Measurements from ENCODE around the gene OCRL.

OCRL gene

GRCh38 chrX:129525162-129525561 lies 14.9 kb upstream of the OCRL start:
- no peaks in the 10 kb centered on the region for H3K79me2 ChIP-seq (ENCODE audit: insufficient read depth, low read length)
- H3K9me2 ChIP-seq (replicated peaks; ENCODE audit: low read depth, low read length), result no peaks in the 10 kb centered on the region
- H3K36me3 ChIP-seq (ENCODE audit: insufficient read depth, low read length), result no peaks in the 10 kb centered on the region
- H3K27me3 ChIP-seq (ENCODE audit: insufficient read depth, low read length, poor library complexity, severe bottlenecking), result no peaks in the 10 kb centered on the region
- TF ChIP-seq EZH2phosphoT487 (IDR thresholded peaks at IDR 0.05; ENCODE audit: borderline replicate concordance), result no peak
- H3K4me3 ChIP-seq (ENCODE audit: low read length, poor library complexity, severe bottlenecking), result no peak overlapping the region
- H4K20me1 ChIP-seq (ENCODE audit: insufficient read depth, low read length, poor library complexity, severe bottlenecking), result no peaks in the 10 kb centered on the region
- peaks cover 8% of the 10 kb centered on the region for H3K4me1 ChIP-seq (ENCODE audit: insufficient read depth, low read length, poor library complexity, severe bottlenecking)
- H3K4me2 ChIP-seq (ENCODE audit: low read depth, low read length, poor library complexity, severe bottlenecking), result no peak overlapping the region
- no peak overlapping the region for H3K9ac ChIP-seq (ENCODE audit: low read depth, low read length, poor library complexity, severe bottlenecking)
- H3F3A ChIP-seq (ENCODE audit: low read depth), result no peaks in the 10 kb centered on the region
- no peaks in the 10 kb centered on the region for H3K9me3 ChIP-seq (ENCODE audit: insufficient read depth, low read depth, low read length)
- H2AFZ ChIP-seq (ENCODE audit: low read length), result no peak overlapping the region

DNA sequence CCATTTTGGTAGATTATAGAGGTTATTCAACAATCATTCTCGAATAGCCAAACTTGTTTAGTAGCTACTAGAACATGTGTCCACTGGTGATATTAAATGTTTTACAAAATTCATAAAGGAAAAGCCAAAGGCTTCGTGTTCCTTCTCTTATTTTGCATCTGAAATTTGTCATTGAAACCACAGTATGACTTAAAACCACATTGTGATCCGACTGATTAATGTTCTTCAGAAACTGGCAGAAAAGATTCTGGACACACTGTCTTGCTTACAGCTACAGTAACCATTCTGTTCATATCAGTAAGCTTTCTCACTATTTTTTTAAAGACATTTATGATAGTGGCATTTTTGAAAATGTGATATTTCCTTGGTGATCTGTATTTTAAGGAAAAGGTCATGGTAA lies 14.2 kb upstream of the OCRL start:
- no peaks in the 10 kb centered on the region for H3K36me3 ChIP-seq (ENCODE audit: insufficient read depth, low read length)
- TF ChIP-seq, protein P1, sequence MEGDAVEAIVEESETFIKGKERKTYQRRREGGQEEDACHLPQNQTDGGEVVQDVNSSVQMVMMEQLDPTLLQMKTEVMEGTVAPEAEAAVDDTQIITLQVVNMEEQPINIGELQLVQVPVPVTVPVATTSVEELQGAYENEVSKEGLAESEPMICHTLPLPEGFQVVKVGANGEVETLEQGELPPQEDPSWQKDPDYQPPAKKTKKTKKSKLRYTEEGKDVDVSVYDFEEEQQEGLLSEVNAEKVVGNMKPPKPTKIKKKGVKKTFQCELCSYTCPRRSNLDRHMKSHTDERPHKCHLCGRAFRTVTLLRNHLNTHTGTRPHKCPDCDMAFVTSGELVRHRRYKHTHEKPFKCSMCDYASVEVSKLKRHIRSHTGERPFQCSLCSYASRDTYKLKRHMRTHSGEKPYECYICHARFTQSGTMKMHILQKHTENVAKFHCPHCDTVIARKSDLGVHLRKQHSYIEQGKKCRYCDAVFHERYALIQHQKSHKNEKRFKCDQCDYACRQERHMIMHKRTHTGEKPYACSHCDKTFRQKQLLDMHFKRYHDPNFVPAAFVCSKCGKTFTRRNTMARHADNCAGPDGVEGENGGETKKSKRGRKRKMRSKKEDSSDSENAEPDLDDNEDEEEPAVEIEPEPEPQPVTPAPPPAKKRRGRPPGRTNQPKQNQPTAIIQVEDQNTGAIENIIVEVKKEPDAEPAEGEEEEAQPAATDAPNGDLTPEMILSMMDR (conservative IDR thresholded peaks at IDR 0.05; ENCODE audit: low read length), result no peak
- TF ChIP-seq EZH2phosphoT487 (IDR thresholded peaks at IDR 0.05; ENCODE audit: borderline replicate concordance), result no peak
- peaks cover 8% of the 10 kb centered on the region for H3K4me1 ChIP-seq (ENCODE audit: insufficient read depth, low read length, poor library complexity, severe bottlenecking)
- H2AFZ ChIP-seq (ENCODE audit: low read length), result no peak overlapping the region
- no peaks in the 10 kb centered on the region for H3K79me2 ChIP-seq (ENCODE audit: insufficient read depth, low read length)
- H3F3A ChIP-seq (ENCODE audit: low read depth), result no peaks in the 10 kb centered on the region
- H3K4me2 ChIP-seq (ENCODE audit: low read depth, low read length, poor library complexity, severe bottlenecking), result no peak overlapping the region
- no peak overlapping the region for H3K4me3 ChIP-seq (ENCODE audit: low read length, poor library complexity, severe bottlenecking)
- H4K20me1 ChIP-seq (ENCODE audit: insufficient read depth, low read length, poor library complexity, severe bottlenecking), result no peaks in the 10 kb centered on the region
- no peaks in the 10 kb centered on the region for H3K9me2 ChIP-seq (replicated peaks; ENCODE audit: low read depth, low read length)
- H3K9me3 ChIP-seq (ENCODE audit: insufficient read depth, low read depth, low read length), result no peaks in the 10 kb centered on the region
- no peak overlapping the region for H3K9ac ChIP-seq (ENCODE audit: low read depth, low read length, poor library complexity, severe bottlenecking)
- no peaks in the 10 kb centered on the region for H3K27me3 ChIP-seq (ENCODE audit: insufficient read depth, low read length, poor library complexity, severe bottlenecking)

DNA sequence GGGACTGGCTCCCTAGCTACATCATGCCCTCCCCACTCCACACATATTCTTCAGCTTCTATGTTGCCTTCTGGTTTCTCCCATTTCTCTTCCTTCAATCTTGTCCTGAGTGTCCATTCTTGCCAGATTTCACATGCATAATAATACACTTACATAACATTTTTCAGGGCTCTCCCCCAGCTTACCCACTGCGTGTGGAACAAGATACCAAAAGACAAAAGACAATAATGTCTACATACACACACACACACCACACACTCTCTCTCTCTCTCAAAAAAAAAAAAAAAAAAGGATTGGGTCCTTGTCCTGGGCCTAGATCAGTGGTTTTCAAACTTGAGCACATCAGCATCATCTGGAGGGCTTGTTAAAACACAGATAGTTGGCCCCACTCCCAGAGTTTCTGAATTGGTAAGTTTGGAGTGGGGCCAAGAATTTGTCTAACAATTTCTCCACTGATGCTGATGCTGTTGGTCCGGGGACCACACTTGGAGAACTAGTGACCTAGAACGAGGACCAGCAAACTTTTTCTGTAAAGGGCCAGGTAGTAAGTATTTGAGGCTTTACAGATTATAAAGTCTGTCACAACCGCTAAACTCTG lies 10.3 kb upstream of the OCRL start:
- TF ChIP-seq, protein P1 (conservative IDR thresholded peaks at IDR 0.05; ENCODE audit: low read length), result no peak
- no peak for TF ChIP-seq EZH2phosphoT487 (IDR thresholded peaks at IDR 0.05; ENCODE audit: borderline replicate concordance)
- H3K4me1 ChIP-seq (ENCODE audit: insufficient read depth, low read length, poor library complexity, severe bottlenecking), result no peaks in the 10 kb centered on the region
- H3K36me3 ChIP-seq (ENCODE audit: insufficient read depth, low read length), result no peaks in the 10 kb centered on the region
- no peak overlapping the region for H3K9ac ChIP-seq (ENCODE audit: low read depth, low read length, poor library complexity, severe bottlenecking)
- H3K27me3 ChIP-seq (ENCODE audit: insufficient read depth, low read length, poor library complexity, severe bottlenecking), result no peaks in the 10 kb centered on the region
- no peaks in the 10 kb centered on the region for H4K20me1 ChIP-seq (ENCODE audit: insufficient read depth, low read length, poor library complexity, severe bottlenecking)
- H3K9me3 ChIP-seq (ENCODE audit: insufficient read depth, low read depth, low read length), result no peaks in the 10 kb centered on the region
- H3K4me2 ChIP-seq (ENCODE audit: low read depth, low read length, poor library complexity, severe bottlenecking), result no peak overlapping the region
- no peak overlapping the region for H3K4me3 ChIP-seq (ENCODE audit: low read length, poor library complexity, severe bottlenecking)
- H2AFZ ChIP-seq (ENCODE audit: low read length), result no peak overlapping the region
- H3K79me2 ChIP-seq (ENCODE audit: insufficient read depth, low read length), result no peaks in the 10 kb centered on the region
- H3F3A ChIP-seq (ENCODE audit: low read depth), result no peaks in the 10 kb centered on the region
- no peaks in the 10 kb centered on the region for H3K9me2 ChIP-seq (replicated peaks; ENCODE audit: low read depth, low read length)

- Histone ChIP-seq H3K27me3 (ENCODE audit: insufficient read depth, low read length, poor library complexity, severe bottlenecking) (no peaks in the 10 kb centered on the region), H3F3A (ENCODE audit: low read depth) (no peaks in the 10 kb centered on the region), H3K9me3 (ENCODE audit: insufficient read depth, low read depth, low read length) (no peaks in the 10 kb centered on the region), H3K4me2 (ENCODE audit: low read depth, low read length, poor library complexity, severe bottlenecking) (no peak overlapping the region), H2AFZ (ENCODE audit: low read length) (no peak overlapping the region), H4K20me1 (ENCODE audit: insufficient read depth, low read length, poor library complexity, severe bottlenecking) (no peaks in the 10 kb centered on the region), H3K9ac (ENCODE audit: low read depth, low read length, poor library complexity, severe bottlenecking) (no peak overlapping the region), H3K9me2 (replicated peaks; ENCODE audit: low read depth, low read length) (no peaks in the 10 kb centered on the region), H3K79me2 (ENCODE audit: insufficient read depth, low read length) (no peaks in the 10 kb centered on the region), H3K4me3 (ENCODE audit: low read length, poor library complexity, severe bottlenecking) (no peak overlapping the region), H3K36me3 (ENCODE audit: insufficient read depth, low read length) (no peaks in the 10 kb centered on the region), H3K4me1 (ENCODE audit: insufficient read depth, low read length, poor library complexity, severe bottlenecking) (no peaks in the 10 kb centered on the region)
- TF ChIP-seq EZH2phosphoT487 (IDR thresholded peaks at IDR 0.05; ENCODE audit: borderline replicate concordance), result no peak
- TF ChIP-seq, protein P1 (conservative IDR thresholded peaks at IDR 0.05; ENCODE audit: low read length), result no peak
These were observed 9.6 kb upstream of the OCRL start for GRCh38 chrX:129530410-129530809.

All from Loucy (cell line).